Endothelial cell of umbilical vein (primary cell): Measurements from ENCODE around the gene ITGA5. TPM values are rescaled to one million over a fixed set of nuclear protein-coding genes. Genes with fewer than 3 reads are reported as not detected.
A peak's percentile ranks its signal among the peaks of the same experiment; 100 is the strongest.

Source experiments
- BruUV-seq: library from RNA; stranded (reverse); fragments of 400-500 nt; replicated peaks from 2 replicates; lab custom pipeline; 2021; lab: Mats Ljungman, UMichigan
- CTCF ChIA-PET: fragments of 300-600, 350-600 bp; sonication (Branson Sonifier 250); formaldehyde crosslinking; loops from one replicate; lab custom pipeline; 2021; ENCODE audit warnings: antibody characterized with exemption, inconsistent platforms; lab: Charles Lee
- POLR2A ChIA-PET: fragments of 300-600, 350-600 bp; sonication (Branson Sonifier 250); formaldehyde crosslinking; loops from one replicate; lab custom pipeline; 2021; ENCODE audit warnings: antibody characterized with exemption, inconsistent platforms; lab: Charles Lee
- DNase-seq: peaks from one replicate; pipeline ENCODE4 v3.0.0-alpha.2; 2011; ENCODE audit warnings: low read depth, low spot score
- FAIRE-seq: peaks from 2 replicates; lab custom pipeline; 2011; peaks lifted over from hg19 to GRCh38; lab: Jason Lieb, UNC
- H2AFZ ChIP-seq: 2 replicates; pipeline ENCODE4 v1.6.0; 2012; ENCODE audit warnings: low read depth, low read length, control low read depth, inconsistent platforms
- H3K27ac ChIP-seq: 2 replicates; pipeline ENCODE4 v1.5.1; 2011; ENCODE audit warnings: low read depth, mild to moderate bottlenecking, control low read depth, low read length, moderate library complexity; ENCODE audit not compliant: insufficient read depth
- H3K27me3 ChIP-seq, 2 experiments: 2 replicates each; pipeline versions ENCODE4 v1.6.0 to v1.6.1; 2011; ENCODE audit warnings: low read length in 2 of 2, mixed read lengths in 1 of 2; ENCODE audit not compliant: control insufficient read depth in 2 of 2, insufficient read depth in 2 of 2
- H3K36me3 ChIP-seq, 2 experiments: 2 replicates in 1 of 2; 3 replicates in 1 of 2; pipeline ENCODE4 v1.5.1; 2011; ENCODE audit warnings: low read length in 2 of 2, mild to moderate bottlenecking in 1 of 2, moderate library complexity in 1 of 2; ENCODE audit not compliant: control insufficient read depth in 2 of 2, insufficient read depth in 2 of 2; ENCODE audit errors: extremely low read depth in 1 of 2
- H3K4me1 ChIP-seq: 3 replicates; pipeline ENCODE4 v1.5.1; 2011; ENCODE audit warnings: mild to moderate bottlenecking, low read length; ENCODE audit not compliant: control insufficient read depth, insufficient read depth; ENCODE audit errors: extremely low read depth
- H3K4me2 ChIP-seq: 2 replicates; pipeline ENCODE4 v1.6.1; 2011; ENCODE audit warnings: low read length, control low read depth, mixed read lengths; ENCODE audit not compliant: insufficient read depth
- H3K4me3 ChIP-seq, 3 experiments: fragments of 200-600 bp in 1 of 3; sonication (generic), shearing (Covaris generic) in 1 of 3; replicated peaks in 1 of 3; 2 replicates each; pipeline ENCODE4 v1.5.1; 2011 to 2016; ENCODE audit warnings: control low read depth in 3 of 3, low read length in 3 of 3, mild to moderate bottlenecking in 2 of 3, inconsistent platforms in 1 of 3, low read depth in 1 of 3, moderate library complexity in 1 of 3; ENCODE audit not compliant: insufficient read depth in 1 of 3
- H3K79me2 ChIP-seq: 2 replicates; pipeline ENCODE4 v1.6.0; 2012; ENCODE audit warnings: low read length, inconsistent platforms; ENCODE audit not compliant: control insufficient read depth, insufficient read depth
- H3K9ac ChIP-seq: replicated peaks from 2 replicates; pipeline ENCODE3; 2011; ENCODE audit warnings: low read length, control low read depth; ENCODE audit not compliant: insufficient read depth; ENCODE audit errors: extremely low read depth
- H3K9me1 ChIP-seq: replicated peaks from 3 replicates; pipeline ENCODE4 v1.6.0; 2011; ENCODE audit warnings: mild to moderate bottlenecking, low read length; ENCODE audit not compliant: control insufficient read depth, insufficient read depth; ENCODE audit errors: extremely low read depth
- H3K9me3 ChIP-seq: replicated peaks from 2 replicates; pipeline ENCODE4 v1.5.1; 2012; ENCODE audit warnings: low read length, inconsistent platforms; ENCODE audit not compliant: control insufficient read depth, insufficient read depth
- H4K20me1 ChIP-seq: replicated peaks from 2 replicates; pipeline ENCODE3; 2011; ENCODE audit warnings: mild to moderate bottlenecking, low read length; ENCODE audit not compliant: control insufficient read depth, insufficient read depth; ENCODE audit errors: extremely low read depth
- CTCF ChIP-seq, 2 donors: IDR thresholded peaks; 1 replicate in 1 of 2; 2 replicates in 1 of 2; pipeline ENCODE4 v1.5.1; 2011; ENCODE audit warnings: low read length in 2 of 2, mild to moderate bottlenecking in 2 of 2, moderate library complexity in 2 of 2, control low read depth in 1 of 2, inconsistent platforms in 1 of 2, low read depth in 1 of 2; ENCODE audit not compliant: insufficient read depth in 1 of 2; ENCODE audit errors: extremely low read depth in 1 of 2
- EZH2 ChIP-seq: IDR thresholded peaks from 2 replicates; pipeline ENCODE4 v1.6.1; 2012; ENCODE audit warnings: borderline replicate concordance, low read depth, mild to moderate bottlenecking, moderate library complexity, low read length, inconsistent platforms; ENCODE audit not compliant: severe bottlenecking
- FOS ChIP-seq: IDR thresholded peaks from 2 replicates; pipeline ENCODE4 v1.6.1; 2011; ENCODE audit warnings: mild to moderate bottlenecking, low read length, moderate library complexity, borderline replicate concordance; ENCODE audit not compliant: insufficient read depth
- GATA2 ChIP-seq: IDR thresholded peaks from 2 replicates; pipeline ENCODE4 v1.7.0; 2011; ENCODE audit warnings: low read depth, mild to moderate bottlenecking, moderate library complexity, mixed read lengths, low read length; ENCODE audit not compliant: insufficient read length, insufficient read depth
- JUN ChIP-seq: IDR thresholded peaks from 2 replicates; pipeline ENCODE4 v1.6.1; 2011; ENCODE audit warnings: borderline replicate concordance, low read depth; ENCODE audit not compliant: insufficient read length, insufficient read depth
- MAX ChIP-seq: IDR thresholded peaks from 2 replicates; pipeline ENCODE4 v1.6.1; 2011; ENCODE audit not compliant: insufficient read depth, insufficient read length
- MYC ChIP-seq: IDR thresholded peaks from one replicate; pipeline ENCODE4 v1.6.1; 2011; ENCODE audit warnings: mild to moderate bottlenecking, low read depth, low read length
- POLR2A ChIP-seq: IDR thresholded peaks from 2 replicates; pipeline ENCODE4 v1.6.1; 2012; ENCODE audit warnings: low read depth, mild to moderate bottlenecking, control low read depth, low read length
- POLR2AphosphoS5 ChIP-seq: IDR thresholded peaks from 2 replicates; pipeline ENCODE4 v1.6.1; 2012; ENCODE audit warnings: low read depth, mild to moderate bottlenecking, control low read depth, low read length, moderate library complexity; ENCODE audit not compliant: insufficient read depth
- dilution Hi-C: fragments of 300-500 bp; cut with MboI; formaldehyde crosslinking; loops from one replicate; pipeline ENCODE4 v1.15.0; 2019; ENCODE audit warnings: low sequenced_read_pairs; ENCODE audit not compliant: extremely low pct_ligation_motif_present
- intact Hi-C: fragments of 100-400 bp; cut with micrococcal nuclease; formaldehyde crosslinking; loops from one replicate; pipeline ENCODE4 v1.10.0; 2022
- polyA plus RNA-seq, 4 experiments: library from polyadenylated mRNA; depleted of rRNA in 3 of 4; stranded (reverse) in 3 of 4; unstranded in 1 of 4; fragments of >200 nt; gene quantifications; 2 replicates each; pipeline versions ENCODE4 v1.2.1 to v1.2.3, GENCODE V29; 2011 to 2012; ENCODE audit warnings: missing spikeins in 1 of 4
- total RNA-seq: library from RNA; stranded (reverse); gene quantifications from 2 replicates; pipeline ENCODE4 v1.2.3, GENCODE V29; 2021

ITGA5 gene
- total and polyA plus RNA-seq, 2 donors (not counting 3 experiments of a cell fraction or from before 2014, with no cell fraction given): 657 to 938 TPM

GRCh38 chr12:54371328-54372112, 47.5 kb downstream of the ITGA5 start:
- Histone ChIP-seq H3K79me2 (no peaks in the 10 kb centered on the region), H3K9me1 (no peaks in the 10 kb centered on the region), H3K27ac (no peak overlapping the region), H3K9me3 (no peaks in the 10 kb centered on the region), H3K9ac (no peak overlapping the region), H4K20me1 (no peaks in the 10 kb centered on the region), H3K4me1 (peaks cover 33% of the 10 kb centered on the region), H3K4me2 (no peak overlapping the region), H3K27me3 (no peaks in the 10 kb centered on the region), H3K36me3 (no peaks in the 10 kb centered on the region), H3K4me3 (no peak overlapping the region), H2AFZ (no peak overlapping the region)
- BruUV-seq: no TSS peak
- TF ChIP-seq POLR2AphosphoS5: no peak
- TF ChIP-seq JUN: no peak
- TF ChIP-seq POLR2A: no peak
- no peak for TF ChIP-seq MYC
- TF ChIP-seq EZH2: no peak
- ChIA-PET CTCF (interaction anchor here (0.7 to 2.9 kb wide), 13 partner anchors 8 to 696 kb away, joined by 3 to 142 read pairs (median 5); partner anchors contain the start of genes ATP5MC2 and COPZ1), POLR2A (interaction anchor here (1.4 kb wide), 1 partner anchor 57 kb away, joined by 3 read pairs; no protein-coding TSS in a partner anchor)
- DNase-seq: peak; percentile 16
- dilution Hi-C loops: no loop called here
- intact Hi-C loops: loop anchor here (2.0 kb wide), 1 partner anchor 47 kb away; the partner anchor contains the start of gene COPZ1
- FAIRE-seq: peak; percentile 75

- Histone ChIP-seq H3K27me3 (no peaks in the 10 kb centered on the region), H4K20me1 (no peaks in the 10 kb centered on the region), H3K27ac (no peak overlapping the region), H3K4me2 (peak overlapping the region; percentile 21), H3K4me1 (peaks cover 33% of the 10 kb centered on the region), H3K4me3 (peak overlapping the region in 1 of 3 experiments; percentile 19), H3K9ac (no peak overlapping the region), H3K79me2 (no peaks in the 10 kb centered on the region), H2AFZ (peak overlapping the region; percentile 75), H3K9me3 (no peaks in the 10 kb centered on the region), H3K9me1 (no peaks in the 10 kb centered on the region), H3K36me3 (no peaks in the 10 kb centered on the region)
- TF ChIP-seq FOS (no peak), POLR2AphosphoS5 (peak; percentile 28), GATA2 (no peak), MAX (no peak), CTCF (IDR thresholded peaks at IDR 0.05; ENCODE audit: extremely low read depth in 1 of 2, insufficient read depth in 1 of 2, low read depth in 1 of 2, low read length in 2 of 2) (peak; percentile 88 to 97), EZH2 (no peak)
- dilution Hi-C loops (no loop called here), intact Hi-C loops (loop anchor here (1.0 to 2.0 kb wide), 3 partner anchors 9 to 69 kb away; partner anchors contain the start of gene COPZ1)
- FAIRE-seq (peak; percentile 76), DNase-seq (peak; percentile 79)
- no TSS peak for BruUV-seq
- ChIA-PET CTCF (interaction anchor here (0.6 to 2.9 kb wide), 39 partner anchors 8 to 694 kb away, joined by 3 to 142 read pairs (median 4); partner anchors contain the start of genes ATP5MC2, COPZ1, NFE2 and ZNF385A), POLR2A (interaction anchor here (0.6 to 1.4 kb wide), 5 partner anchors 9 to 80 kb away, joined by 3 to 6 read pairs (median 5); no protein-coding TSS in a partner anchor)
These were observed 48.8 kb downstream of the ITGA5 start for GRCh38 chr12:54370171-54370730.
